ENCODE results near the gene TRIO. TPM values are rescaled to one million over a fixed set of nuclear protein-coding genes. Genes with fewer than 3 reads are reported as not detected.

Gene TRIO
- total RNA-seq, 1 experiment from 2014 or later, result 68.4 TPM

GRCh38 chr5:14213253-14213652 lies 70.1 kb downstream of the TRIO start:
- no peak overlapping the region for H2AFZ ChIP-seq (ENCODE audit: low read depth, low read length, poor library complexity, severe bottlenecking)
- H3K9ac ChIP-seq (ENCODE audit: low read length), result no peak overlapping the region
- ATAC-seq (no peak), DNase-seq (ENCODE audit: low read depth, low spot score) (no peak)
- H3K9me3 ChIP-seq (ENCODE audit: control insufficient read depth in 1 of 2, insufficient read depth in 1 of 2, low read depth in 1 of 2, low read length in 2 of 2), result no peaks in the 10 kb centered on the region
- no peaks in the 10 kb centered on the region for H3K36me3 ChIP-seq (ENCODE audit: control insufficient read depth in 1 of 2, insufficient read depth in 2 of 2, low read length in 2 of 2)
- peaks cover 17% of the 10 kb centered on the region; the same call in 1 of the 2 replicates for H4K20me1 ChIP-seq (ENCODE audit: insufficient read depth)
- BruUV-seq (replicated peaks), result no TSS peak
- no peak overlapping the region for H3K4me3 ChIP-seq (replicated peaks in 1 of 2; ENCODE audit: low read depth in 1 of 2, low read length in 2 of 2)
- ChIA-PET POLR2A (no interaction called here), RAD21 (ENCODE audit: low non-redundant PET in 1 of 2, low total read pairs in 2 of 2, uncharacterized antibody in 2 of 2, unreplicated experiment in 2 of 2) (no interaction called here), CTCF (no interaction called here)
- intact Hi-C loops (cut with micrococcal nuclease), result no loop called here
- no peaks in the 10 kb centered on the region for H3K9me2 ChIP-seq (ENCODE audit: insufficient read depth)
- peaks cover 8 to 14% of the 10 kb centered on the region in 2 experiments; a peak in 3 of 4 replicates for H3K4me1 ChIP-seq (ENCODE audit: control insufficient read depth in 1 of 2, insufficient read depth in 2 of 2, low read length in 2 of 2)
- peaks cover 99% of the 10 kb centered on the region for H3K79me2 ChIP-seq (ENCODE audit: insufficient read depth, low read length)
- TF ChIP-seq EZH2 (IDR thresholded peaks at IDR 0.05) (no peak), SRF (IDR thresholded peaks at IDR 0.05; ENCODE audit: low read depth) (no peak), JUND (IDR thresholded peaks at IDR 0.05) (no peak), SIN3A (IDR thresholded peaks at IDR 0.05; ENCODE audit: low read depth) (no peak), FOSL1 (IDR thresholded peaks at IDR 0.05; ENCODE audit: low read depth) (no peak), CEBPB (IDR thresholded peaks at IDR 0.05; ENCODE audit: low read depth) (no peak), ZFX (IDR thresholded peaks at IDR 0.05) (no peak), TCF7L2 (IDR thresholded peaks at IDR 0.05; ENCODE audit: borderline replicate concordance, extremely low read depth, insufficient read depth, insufficient read length) (no peak), ATF3 (IDR thresholded peaks at IDR 0.05) (no peak), MAX (IDR thresholded peaks at IDR 0.05) (no peak), POLR2A (IDR thresholded peaks at IDR 0.05; ENCODE audit: borderline replicate concordance, extremely low read depth, insufficient read depth, insufficient read length) (no peak), ZNF274 (IDR thresholded peaks at IDR 0.05; ENCODE audit: low read depth, low read length) (no peak), CTCF (IDR thresholded peaks at IDR 0.05 in 2 of 3, conservative IDR thresholded peaks at IDR 0.05 in 1 of 3; ENCODE audit: borderline replicate concordance in 1 of 3, insufficient read depth in 1 of 3, low read depth in 2 of 3, low read length in 2 of 3) (no peak), YY1 (IDR thresholded peaks at IDR 0.05; ENCODE audit: extremely low read depth, insufficient replicate concordance, low read depth, low read length) (no peak), ELF1 (IDR thresholded peaks at IDR 0.05; ENCODE audit: borderline replicate concordance, low read depth) (no peak)
- TF ChIP-seq, protein P1, sequence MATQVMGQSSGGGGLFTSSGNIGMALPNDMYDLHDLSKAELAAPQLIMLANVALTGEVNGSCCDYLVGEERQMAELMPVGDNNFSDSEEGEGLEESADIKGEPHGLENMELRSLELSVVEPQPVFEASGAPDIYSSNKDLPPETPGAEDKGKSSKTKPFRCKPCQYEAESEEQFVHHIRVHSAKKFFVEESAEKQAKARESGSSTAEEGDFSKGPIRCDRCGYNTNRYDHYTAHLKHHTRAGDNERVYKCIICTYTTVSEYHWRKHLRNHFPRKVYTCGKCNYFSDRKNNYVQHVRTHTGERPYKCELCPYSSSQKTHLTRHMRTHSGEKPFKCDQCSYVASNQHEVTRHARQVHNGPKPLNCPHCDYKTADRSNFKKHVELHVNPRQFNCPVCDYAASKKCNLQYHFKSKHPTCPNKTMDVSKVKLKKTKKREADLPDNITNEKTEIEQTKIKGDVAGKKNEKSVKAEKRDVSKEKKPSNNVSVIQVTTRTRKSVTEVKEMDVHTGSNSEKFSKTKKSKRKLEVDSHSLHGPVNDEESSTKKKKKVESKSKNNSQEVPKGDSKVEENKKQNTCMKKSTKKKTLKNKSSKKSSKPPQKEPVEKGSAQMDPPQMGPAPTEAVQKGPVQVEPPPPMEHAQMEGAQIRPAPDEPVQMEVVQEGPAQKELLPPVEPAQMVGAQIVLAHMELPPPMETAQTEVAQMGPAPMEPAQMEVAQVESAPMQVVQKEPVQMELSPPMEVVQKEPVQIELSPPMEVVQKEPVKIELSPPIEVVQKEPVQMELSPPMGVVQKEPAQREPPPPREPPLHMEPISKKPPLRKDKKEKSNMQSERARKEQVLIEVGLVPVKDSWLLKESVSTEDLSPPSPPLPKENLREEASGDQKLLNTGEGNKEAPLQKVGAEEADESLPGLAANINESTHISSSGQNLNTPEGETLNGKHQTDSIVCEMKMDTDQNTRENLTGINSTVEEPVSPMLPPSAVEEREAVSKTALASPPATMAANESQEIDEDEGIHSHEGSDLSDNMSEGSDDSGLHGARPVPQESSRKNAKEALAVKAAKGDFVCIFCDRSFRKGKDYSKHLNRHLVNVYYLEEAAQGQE (IDR thresholded peaks at IDR 0.05; ENCODE audit: low read depth), result no peak
- TF ChIP-seq, protein P2, sequence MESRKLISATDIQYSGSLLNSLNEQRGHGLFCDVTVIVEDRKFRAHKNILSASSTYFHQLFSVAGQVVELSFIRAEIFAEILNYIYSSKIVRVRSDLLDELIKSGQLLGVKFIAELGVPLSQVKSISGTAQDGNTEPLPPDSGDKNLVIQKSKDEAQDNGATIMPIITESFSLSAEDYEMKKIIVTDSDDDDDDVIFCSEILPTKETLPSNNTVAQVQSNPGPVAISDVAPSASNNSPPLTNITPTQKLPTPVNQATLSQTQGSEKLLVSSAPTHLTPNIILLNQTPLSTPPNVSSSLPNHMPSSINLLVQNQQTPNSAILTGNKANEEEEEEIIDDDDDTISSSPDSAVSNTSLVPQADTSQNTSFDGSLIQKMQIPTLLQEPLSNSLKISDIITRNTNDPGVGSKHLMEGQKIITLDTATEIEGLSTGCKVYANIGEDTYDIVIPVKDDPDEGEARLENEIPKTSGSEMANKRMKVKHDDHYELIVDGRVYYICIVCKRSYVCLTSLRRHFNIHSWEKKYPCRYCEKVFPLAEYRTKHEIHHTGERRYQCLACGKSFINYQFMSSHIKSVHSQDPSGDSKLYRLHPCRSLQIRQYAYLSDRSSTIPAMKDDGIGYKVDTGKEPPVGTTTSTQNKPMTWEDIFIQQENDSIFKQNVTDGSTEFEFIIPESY (IDR thresholded peaks at IDR 0.05; ENCODE audit: extremely low read depth, insufficient replicate concordance, low read length), result no peak
- no peak overlapping the region for H3K27ac ChIP-seq (ENCODE audit: low read depth, low read length)
- H3K4me2 ChIP-seq (ENCODE audit: low read length), result no peak overlapping the region
- no peaks in the 10 kb centered on the region for H3K27me3 ChIP-seq (ENCODE audit: insufficient read depth, low read length)

All from HCT116 (cell line).